HG03039 (cell line): Measurements from ENCODE around the gene HECTD3.
"Not testable (repeated sequence)": the region's sequence is repeated elsewhere in the genome, so short reads cannot be mapped to it uniquely, and the experiment has no call there.

ENCODE experiments used
- ATAC-seq: cut with Tn5 transposase; IDR thresholded peaks from one replicate; pipeline ENCODE4 v1.9.1; 2021; ENCODE audit warnings: mild to moderate bottlenecking, moderate library complexity; ENCODE audit not compliant: unreplicated experiment

The HECTD3 gene

DNA sequence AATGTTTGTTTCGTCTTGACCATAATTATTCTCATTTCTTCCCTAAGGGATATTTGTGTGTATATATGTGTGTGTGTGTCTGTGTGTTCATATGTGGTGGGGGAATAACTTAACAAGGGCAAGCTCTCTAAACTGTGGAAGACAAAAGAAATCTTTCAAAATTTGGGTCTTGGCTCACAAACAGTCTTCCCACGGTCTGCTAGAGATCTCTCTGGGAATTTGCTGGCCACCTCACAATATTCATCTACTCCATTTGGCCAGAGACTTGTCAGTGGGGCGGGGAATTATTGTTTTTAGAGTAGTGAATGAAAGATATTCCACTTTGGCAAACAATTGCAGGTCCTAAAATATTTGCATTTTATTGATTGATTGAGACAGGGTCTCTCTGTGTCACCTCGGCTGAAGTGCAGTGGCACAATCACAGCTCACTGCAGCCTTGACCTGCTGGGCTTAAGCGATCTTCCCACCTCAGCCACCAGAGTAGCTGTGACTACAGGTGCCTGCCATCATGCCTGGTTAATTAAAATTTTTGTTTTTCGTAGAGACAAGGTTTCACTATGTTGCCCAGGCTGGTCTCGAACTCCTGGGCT, 16.7 kb downstream of the HECTD3 start:
- no peak for ATAC-seq

DNA sequence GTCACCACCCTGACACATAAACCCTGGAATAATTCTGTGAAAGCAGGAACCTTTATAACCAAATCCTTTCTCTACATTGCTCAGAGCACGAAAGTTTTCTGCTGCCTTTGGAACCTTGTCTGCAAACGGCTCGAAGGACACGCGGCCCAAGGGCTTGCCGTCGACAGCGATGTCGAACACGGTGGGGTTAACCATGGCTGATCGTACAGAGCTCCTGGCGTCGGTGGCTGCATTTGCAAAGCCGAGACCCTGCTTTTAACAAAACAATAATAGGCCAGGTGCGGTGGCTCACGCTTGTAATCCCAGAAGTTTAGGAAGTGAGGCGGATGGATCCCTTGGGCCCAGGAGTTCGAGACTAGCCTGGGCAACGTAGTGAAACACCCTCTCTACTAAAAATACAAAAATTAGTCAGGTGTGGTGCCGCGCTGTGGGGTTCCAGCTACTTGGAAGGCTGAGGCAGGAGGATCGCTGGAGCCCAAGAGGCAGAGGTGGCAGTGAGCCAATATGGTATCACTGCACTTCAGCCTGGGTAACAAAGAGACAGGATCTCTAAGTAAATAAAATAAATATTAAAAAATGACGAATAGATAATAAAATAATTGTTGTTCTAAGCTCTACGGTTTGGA, 22.5 kb downstream of the HECTD3 start:
- no peak for ATAC-seq

DNA sequence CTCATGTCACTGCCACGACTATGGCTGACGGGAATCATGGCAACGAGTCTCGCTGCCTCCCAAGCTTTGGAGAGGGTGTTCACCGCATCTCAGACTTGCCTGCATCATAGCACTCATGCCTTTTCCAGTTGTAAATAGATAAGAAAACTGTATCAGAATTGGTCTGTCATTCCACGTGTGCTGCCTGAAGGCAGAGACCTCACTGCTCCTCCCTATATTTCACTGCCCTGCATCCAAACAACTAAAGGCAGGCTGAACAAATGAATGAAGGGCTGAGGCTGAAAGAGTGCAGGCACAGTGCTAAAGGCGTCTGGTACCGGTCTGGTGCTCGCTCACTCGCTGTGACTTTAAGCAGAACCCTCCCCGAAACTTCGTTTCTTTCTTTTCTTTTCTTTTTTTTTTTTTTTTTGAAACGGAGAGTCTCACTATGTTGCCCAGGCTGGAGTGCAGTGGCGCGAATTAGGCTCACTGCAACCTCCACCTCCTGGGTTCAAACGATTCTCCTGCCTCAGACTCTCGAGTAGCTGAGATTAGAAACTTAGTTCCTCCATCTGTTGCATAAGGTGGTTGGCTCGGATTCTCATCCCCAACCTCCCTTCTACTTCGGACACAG, 25.3 kb downstream of the HECTD3 start:
- ATAC-seq, result no peak

DNA sequence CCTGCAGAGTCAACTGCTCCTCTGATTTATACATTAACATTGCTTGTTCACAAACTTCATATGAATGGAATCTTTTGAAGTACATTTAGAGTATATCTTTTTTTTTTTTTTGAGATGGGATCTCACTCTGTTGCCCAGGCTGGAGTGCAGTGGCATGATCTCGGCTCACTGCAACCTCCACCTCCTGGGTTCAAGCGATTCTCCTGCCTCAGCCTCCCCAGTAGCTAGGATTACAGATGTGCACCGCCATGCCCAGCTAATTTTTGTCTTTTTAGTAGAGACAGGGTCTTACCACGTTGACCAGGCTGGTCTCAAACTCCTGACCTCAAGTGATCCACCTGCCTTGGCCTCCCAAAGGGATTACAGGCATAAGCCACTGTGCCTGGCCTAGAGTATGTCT, 33.8 kb downstream of the HECTD3 start:
- ATAC-seq, result not testable (repeated sequence)

DNA sequence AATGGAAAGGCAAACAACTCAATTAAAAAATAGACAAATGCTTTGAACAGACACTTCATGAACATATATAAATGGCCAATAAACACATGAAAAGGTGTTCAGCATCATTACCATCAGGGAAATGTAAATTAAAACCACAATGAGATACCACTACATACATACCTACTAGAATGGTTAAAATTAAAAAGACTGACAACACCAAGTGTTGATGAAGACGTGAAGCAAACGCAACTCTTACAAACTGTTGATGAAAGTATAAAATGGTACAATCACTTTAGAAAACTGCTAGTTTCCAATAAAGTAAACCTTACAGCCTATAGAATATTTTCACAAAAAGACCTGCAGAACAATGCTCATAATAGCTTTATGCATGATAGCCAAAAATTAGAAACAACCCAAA, 34.9 kb downstream of the HECTD3 start:
- no peak for ATAC-seq

DNA sequence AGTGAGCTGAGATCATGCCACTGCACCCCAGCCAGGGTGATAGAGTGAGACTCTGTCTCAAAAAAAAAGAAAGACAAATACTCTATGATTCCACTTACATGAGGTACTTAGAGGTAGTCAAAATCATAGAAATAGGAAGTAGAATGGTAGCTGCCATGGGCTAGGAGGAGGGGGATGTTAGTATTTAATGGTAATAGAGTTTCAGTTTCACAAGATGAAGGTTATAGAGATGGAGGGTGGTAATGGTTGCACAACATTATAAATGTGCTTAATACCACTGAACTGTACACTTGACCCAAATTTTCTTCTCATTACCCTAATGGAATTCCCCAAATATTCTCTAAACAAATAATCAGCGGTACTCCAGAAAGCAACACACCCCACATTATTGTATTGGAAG, 37.5 kb downstream of the HECTD3 start:
- no peak for ATAC-seq

DNA sequence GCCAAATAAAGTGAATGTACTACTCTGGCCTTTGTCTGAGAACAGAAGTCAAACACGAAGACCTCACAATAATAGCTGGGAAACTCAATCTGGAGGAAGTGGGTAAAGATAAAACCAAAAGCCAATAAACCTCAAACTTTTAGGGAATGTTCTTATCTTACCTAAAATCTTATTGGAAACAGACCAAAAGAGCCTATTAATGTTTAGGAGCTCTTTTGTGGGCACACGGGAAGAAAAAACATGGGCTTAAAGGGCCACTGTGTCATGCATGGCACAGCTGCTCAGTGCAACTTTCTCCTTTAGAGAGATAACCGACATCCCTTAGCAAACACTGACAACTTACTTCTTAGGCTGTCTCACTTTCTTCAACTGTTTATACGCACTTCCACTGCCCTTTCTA, 40.8 kb downstream of the HECTD3 start:
- no peak for ATAC-seq

DNA sequence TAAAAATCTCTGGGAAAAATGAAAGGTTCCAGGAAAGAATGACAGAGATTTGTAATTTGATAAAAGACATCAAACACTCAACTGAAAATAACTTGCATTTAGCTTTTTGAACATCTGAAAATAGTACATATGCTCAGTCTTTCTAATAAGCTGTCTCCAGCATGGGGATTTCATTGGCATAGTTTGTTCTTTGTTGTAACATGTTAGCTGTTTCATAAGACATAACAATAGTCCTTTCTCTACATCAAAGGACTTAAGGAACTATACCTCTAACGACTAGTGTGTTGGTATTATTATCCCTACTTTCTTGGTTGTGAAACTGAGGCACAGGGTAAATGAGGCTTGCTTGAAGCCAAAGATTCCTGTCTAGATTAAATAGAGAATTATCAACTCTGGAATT, 46.7 kb downstream of the HECTD3 start:
- no peak for ATAC-seq

DNA sequence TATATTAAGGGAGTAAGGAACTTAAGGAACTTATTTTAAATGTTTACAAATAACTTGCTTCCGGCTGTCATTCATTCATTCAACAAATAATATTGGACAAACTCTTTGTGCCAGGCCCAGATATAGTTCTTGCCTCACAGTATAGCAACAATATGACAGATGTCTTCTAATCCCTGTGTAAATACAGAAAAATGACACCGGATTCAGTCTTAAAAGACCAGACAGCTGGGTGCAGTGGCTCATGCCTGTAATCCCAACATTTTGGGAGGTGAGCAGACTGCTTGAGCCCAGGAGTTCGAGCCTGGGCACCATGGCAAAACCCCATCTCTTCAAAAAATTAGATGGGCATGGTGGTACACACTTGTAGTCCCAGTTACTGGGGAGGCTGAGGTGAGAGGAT, 48.4 kb downstream of the HECTD3 start:
- no peak for ATAC-seq

DNA sequence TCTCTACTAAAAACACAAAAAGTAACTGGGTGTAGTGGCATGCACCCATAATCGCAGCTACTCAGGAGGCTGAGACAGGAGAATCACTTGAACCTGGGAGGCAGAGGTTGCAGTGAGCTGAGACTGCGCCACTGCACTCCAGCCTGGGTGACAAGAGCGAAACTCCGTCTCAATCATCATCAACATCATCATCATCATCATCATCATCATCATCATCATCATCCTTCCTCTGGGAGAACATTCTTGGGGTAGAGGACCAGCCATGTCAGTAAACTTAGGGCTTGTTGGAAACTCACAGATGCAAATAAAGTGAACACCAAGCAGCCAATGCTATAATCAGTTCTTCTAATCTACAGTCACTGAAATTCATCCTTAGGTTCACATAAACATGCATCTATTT, 49.1 kb downstream of the HECTD3 start:
- ATAC-seq, result not testable (repeated sequence)

DNA sequence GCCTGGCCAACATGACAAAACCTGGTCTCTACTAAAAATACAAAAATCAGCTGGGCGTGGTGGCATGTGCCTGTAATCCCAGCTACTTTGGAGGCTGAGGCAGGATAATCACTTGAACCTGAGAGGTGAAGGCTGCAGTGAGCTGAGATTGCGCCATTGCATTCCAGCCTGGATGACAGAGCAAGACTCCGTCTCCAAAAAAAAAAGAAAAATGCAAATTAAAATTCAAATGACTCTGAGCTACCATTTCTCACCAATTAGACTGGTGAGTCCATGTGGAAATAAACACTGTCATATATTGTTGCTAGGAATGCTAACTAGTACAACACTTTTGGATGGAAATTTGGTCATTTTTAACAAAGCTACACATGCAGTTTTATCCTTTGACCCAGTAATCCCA, 53.6 kb downstream of the HECTD3 start:
- not testable (repeated sequence) for ATAC-seq

DNA sequence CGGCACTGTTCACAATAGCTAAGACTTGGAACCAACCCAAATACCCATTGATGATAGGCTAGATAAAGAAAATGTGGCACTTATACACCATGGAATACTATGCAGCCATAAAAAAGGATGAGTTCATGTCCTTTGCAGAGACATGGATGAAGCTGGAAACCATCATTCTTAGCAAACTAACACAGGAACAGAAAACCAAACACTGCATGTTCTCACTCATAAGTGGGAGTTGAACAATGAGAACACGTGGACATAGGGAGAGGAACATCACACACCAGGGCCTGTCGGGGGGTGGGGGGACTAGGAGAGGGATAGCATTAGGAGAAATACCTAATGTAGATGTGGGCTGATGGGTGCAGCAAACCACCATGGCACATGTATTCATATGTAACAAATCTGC, 55.0 kb downstream of the HECTD3 start:
- ATAC-seq, result not testable (repeated sequence)
